GM12878 (cell line): Measurements from ENCODE around the gene HS3ST3A1. TPM values are rescaled to one million over a fixed set of nuclear protein-coding genes. Genes with fewer than 3 reads are reported as not detected.

Experiments
- ATAC-seq: fragments of 200-7000 bp; cut with Tn5 transposase; 3 replicates; pipeline ENCODE4 v1.9.1; 2020; ENCODE audit warnings: mild to moderate bottlenecking, moderate library complexity
- BruUV-seq: library from RNA; stranded (reverse); fragments of 400-500 nt; replicated peaks from 2 replicates; lab custom pipeline; 2021; lab: Mats Ljungman, UMichigan
- CTCF ChIA-PET: fragments of 300-600 bp; sonication (Branson Sonifier 250); formaldehyde crosslinking; extraction: SDS; loops from one replicate; lab custom pipeline; 2021; ENCODE audit warnings: inconsistent platforms; lab: Yijun Ruan, JAX
- POLR2A ChIA-PET: fragments of 350-600 bp; formaldehyde crosslinking; extraction: SDS; loops from one replicate; lab custom pipeline; 2021; ENCODE audit warnings: inconsistent platforms; lab: Charles Lee
- RAD21 ChIA-PET: fragments of 300-600 bp; sonication (Branson Sonifier 250); formaldehyde crosslinking; loops from one replicate; lab custom pipeline; 2023; ENCODE audit warnings: antibody characterized with exemption; ENCODE audit not compliant: unreplicated experiment; lab: Charles Lee
- SMC1A ChIA-PET: fragments of 300-600 bp; sonication (Branson Sonifier 250); formaldehyde crosslinking; loops from one replicate; lab custom pipeline; 2023; ENCODE audit not compliant: unreplicated experiment, uncharacterized antibody; lab: Charles Lee
- DNase-seq: peaks from one replicate; pipeline ENCODE4 v3.0.0-alpha.2; 2011; ENCODE audit warnings: low read depth, low spot score
- FAIRE-seq: peaks from 3 replicates; lab custom pipeline; 2011; peaks lifted over from hg19 to GRCh38; lab: Jason Lieb, UNC
- H2AFZ ChIP-seq: 2 replicates; pipeline ENCODE4 v1.6.0; 2011; ENCODE audit warnings: low read depth, low read length, control low read depth; ENCODE audit not compliant: control insufficient read depth
- H3K27ac ChIP-seq: 2 replicates; pipeline ENCODE4 v1.5.1; 2011; ENCODE audit warnings: control low read depth; ENCODE audit not compliant: control insufficient read depth, insufficient read depth
- H3K27me3 ChIP-seq, 2 experiments: replicated peaks in 1 of 2; 2 replicates each; pipeline versions ENCODE4 v1.6.0 to v1.6.1; 2011; ENCODE audit warnings: low read length in 1 of 2; ENCODE audit not compliant: control insufficient read depth in 2 of 2, insufficient read depth in 2 of 2
- H3K36me3 ChIP-seq, 2 experiments: 2 replicates each; pipeline ENCODE4 v1.5.1; 2011; ENCODE audit warnings: low read length in 1 of 2; ENCODE audit not compliant: control insufficient read depth in 2 of 2, insufficient read depth in 2 of 2
- H3K4me1 ChIP-seq: 2 replicates; pipeline ENCODE4 v1.6.1; 2011; ENCODE audit warnings: mild to moderate bottlenecking, low read length, moderate library complexity, mixed read lengths; ENCODE audit not compliant: control insufficient read depth, insufficient read depth
- H3K4me2 ChIP-seq: 2 replicates; pipeline ENCODE4 v1.6.0; 2011; ENCODE audit warnings: control low read depth; ENCODE audit not compliant: control insufficient read depth, insufficient read depth
- H3K4me3 ChIP-seq: fragments of 200-600 bp; sonication (generic); 2 replicates; pipeline ENCODE4 v1.5.1; 2016
- H3K79me2 ChIP-seq: 2 replicates; pipeline ENCODE4 v1.6.0; 2011; ENCODE audit warnings: low read length; ENCODE audit not compliant: control insufficient read depth, insufficient read depth
- H3K9ac ChIP-seq: 2 replicates; pipeline ENCODE4 v1.8.0; 2011; ENCODE audit warnings: low read length, control low read depth, mixed read lengths; ENCODE audit not compliant: control insufficient read depth, insufficient read depth
- H3K9me3 ChIP-seq: replicated peaks from 3 replicates; pipeline ENCODE4 v1.5.1; 2011; ENCODE audit warnings: mild to moderate bottlenecking, low read length; ENCODE audit not compliant: control insufficient read depth, insufficient read depth
- H4K20me1 ChIP-seq: 2 replicates; pipeline ENCODE4 v1.6.0; 2011; ENCODE audit not compliant: control insufficient read depth, insufficient read depth
- BMI1 ChIP-seq: fragments of 450-650 bp; IDR thresholded peaks from 2 replicates; pipeline ENCODE4 v1.6.1; 2016; ENCODE audit warnings: mild to moderate bottlenecking, moderate library complexity, borderline replicate concordance
- HDAC6 ChIP-seq: fragments of 200-600 bp; sonication (generic); IDR thresholded peaks from one replicate; pipeline ENCODE4 v1.8.0; 2017; ENCODE audit warnings: antibody characterized with exemption; ENCODE audit not compliant: unreplicated experiment
- IKZF2 ChIP-seq, 2 experiments: fragments of 450-650 bp; IDR thresholded peaks; 2 replicates each; pipeline ENCODE4 v1.6.1; 2017; ENCODE audit warnings: mild to moderate bottlenecking in 2 of 2, moderate library complexity in 2 of 2
- USF1 ChIP-seq: IDR thresholded peaks from 2 replicates; pipeline ENCODE4 v1.6.1; 2011; ENCODE audit warnings: borderline replicate concordance, low read depth, mild to moderate bottlenecking, moderate library complexity, mixed read lengths, low read length; ENCODE audit not compliant: insufficient read depth; ENCODE audit errors: extremely low read length
- ZBED1 ChIP-seq: IDR thresholded peaks from 2 replicates; pipeline ENCODE4 v1.6.1; 2016; ENCODE audit warnings: borderline replicate concordance
- ZSCAN29 ChIP-seq: fragments of 450-650 bp; IDR thresholded peaks from 2 replicates; pipeline ENCODE4 v1.6.1; 2017; ENCODE audit warnings: mild to moderate bottlenecking, moderate library complexity
- WGBS: methylation state at CpG from one replicate; pipeline ENCODE4 v1.1.6; 2016; ENCODE audit warnings: low lambda C conversion rate; ENCODE audit not compliant: insufficient replicate concordance, insufficient coverage; ENCODE audit errors: missing lambda C conversion rate; 5-methylcytosine and 5-hydroxymethylcytosine counted together
- in situ Hi-C: fragments of 300-500 bp; cut with MboI; formaldehyde crosslinking; loops from 9 replicates; pipeline ENCODE4 v1.14.3; 2018; ENCODE audit warnings: mixed read lengths
- intact Hi-C: fragments of 100-400 bp; cut with micrococcal nuclease; formaldehyde crosslinking; loops from one replicate; pipeline ENCODE4 v1.14.2; 2022; ENCODE audit not compliant: unreplicated experiment
- polyA plus RNA-seq, 11 experiments: library from polyadenylated mRNA; depleted of rRNA in 4 of 11; unstranded in 6 of 11; stranded (reverse) in 5 of 11; fragments of >200 nt; fragmentation: Nextera tagmentation in 4 of 11; fragmentation: Illumina TruSeq in 1 of 11; extraction: Ambion mirVana in 4 of 11; extraction: Trizol in 1 of 11; gene quantifications; 1 replicate in 1 of 11; 2 replicates in 10 of 11; pipeline versions ENCODE4 v1.2.1 to v1.2.3, GENCODE V29; 2011 to 2016; ENCODE audit warnings: inconsistent platforms in 2 of 11, missing spikeins in 2 of 11, low read depth in 1 of 11
- total RNA-seq, 4 experiments: library from RNA; depleted of rRNA in 3 of 4; stranded (reverse); fragments of >200 nt in 3 of 4; fragmentation: Illumina TruSeq in 1 of 4; extraction: Trizol in 1 of 4; gene quantifications; 2 replicates each; pipeline versions ENCODE4 v1.2.1 to v1.2.3, GENCODE V29; 2013 to 2021
- TF ChIP-seq, protein P1 (sequence below): fragments of 450-650 bp; IDR thresholded peaks from 2 replicates; pipeline ENCODE4 v1.6.1; 2016; ENCODE audit warnings: mild to moderate bottlenecking, moderate library complexity, borderline replicate concordance
- TF ChIP-seq, protein P2 (sequence below): IDR thresholded peaks from 2 replicates; pipeline ENCODE4 v1.6.1; 2012; ENCODE audit warnings: low read depth, low read length, improper control_type of control experiment

Gene HS3ST3A1
- total and polyA plus RNA-seq, 10 of the 15 experiments (the other 5 are each of a cell fraction or from before 2014, with no cell fraction given), result 0.24 to 0.26 TPM; not detected in 8

DNA sequence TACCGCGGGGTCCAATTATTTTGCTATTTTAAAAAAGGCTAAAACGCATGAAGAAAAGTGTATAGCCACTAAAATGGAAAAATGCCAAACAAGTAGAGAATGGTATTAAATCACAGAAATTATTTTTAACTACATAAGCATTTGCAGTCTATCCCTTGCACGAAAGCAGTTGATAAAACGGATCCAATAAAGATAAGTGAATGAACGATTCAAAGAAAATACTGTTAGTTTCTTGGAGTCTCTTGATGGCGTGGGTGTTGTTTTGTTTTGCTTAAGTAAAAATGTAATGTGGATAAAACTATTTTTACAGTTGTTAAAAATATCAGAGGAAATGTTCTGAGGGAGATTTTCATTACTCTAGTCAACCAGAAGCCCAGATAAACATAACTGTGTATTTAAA, 9.3 kb downstream of the HS3ST3A1 start:
- no TSS peak for BruUV-seq
- Histone ChIP-seq H3K4me2 (no peak overlapping the region), H3K4me1 (no peaks in the 10 kb centered on the region), H3K9ac (no peak overlapping the region), H4K20me1 (no peaks in the 10 kb centered on the region), H3K4me3 (no peak overlapping the region), H3K36me3 (no peaks in the 10 kb centered on the region), H3K27me3 (no peaks in the 10 kb centered on the region), H3K79me2 (no peaks in the 10 kb centered on the region), H2AFZ (no peak overlapping the region), H3K9me3 (no peaks in the 10 kb centered on the region), H3K27ac (no peak overlapping the region)
- 28% methylated on average over 7 of the region's 7 CpGs for WGBS
- ChIA-PET POLR2A (interaction anchor here (0.6 kb wide), 1 partner anchor 89 kb away, joined by 3 read pairs; no protein-coding TSS in a partner anchor), RAD21 (interaction anchor here (0.6 kb wide), 1 partner anchor 750 kb away, joined by 3 read pairs; no protein-coding TSS in a partner anchor), CTCF (interaction anchor here (0.6 to 1.4 kb wide), 4 partner anchors 23 to 722 kb away, joined by 3 to 7 read pairs (median 4); no protein-coding TSS in a partner anchor), SMC1A (interaction anchor here (0.7 to 2.3 kb wide), 3 partner anchors 10 to 255 kb away, joined by 3 to 11 read pairs (median 3); no protein-coding TSS in a partner anchor)
- intact Hi-C loops (loop anchor here (10.0 kb wide), 1 partner anchor 1582 kb away; no protein-coding TSS in a partner anchor), in situ Hi-C loops (loop anchor here (5.0 kb wide), 2 partner anchors 720 to 1335 kb away; no protein-coding TSS in a partner anchor)
- DNase-seq (no peak), FAIRE-seq (no peak), ATAC-seq (no peak)
- TF ChIP-seq, protein P1, sequence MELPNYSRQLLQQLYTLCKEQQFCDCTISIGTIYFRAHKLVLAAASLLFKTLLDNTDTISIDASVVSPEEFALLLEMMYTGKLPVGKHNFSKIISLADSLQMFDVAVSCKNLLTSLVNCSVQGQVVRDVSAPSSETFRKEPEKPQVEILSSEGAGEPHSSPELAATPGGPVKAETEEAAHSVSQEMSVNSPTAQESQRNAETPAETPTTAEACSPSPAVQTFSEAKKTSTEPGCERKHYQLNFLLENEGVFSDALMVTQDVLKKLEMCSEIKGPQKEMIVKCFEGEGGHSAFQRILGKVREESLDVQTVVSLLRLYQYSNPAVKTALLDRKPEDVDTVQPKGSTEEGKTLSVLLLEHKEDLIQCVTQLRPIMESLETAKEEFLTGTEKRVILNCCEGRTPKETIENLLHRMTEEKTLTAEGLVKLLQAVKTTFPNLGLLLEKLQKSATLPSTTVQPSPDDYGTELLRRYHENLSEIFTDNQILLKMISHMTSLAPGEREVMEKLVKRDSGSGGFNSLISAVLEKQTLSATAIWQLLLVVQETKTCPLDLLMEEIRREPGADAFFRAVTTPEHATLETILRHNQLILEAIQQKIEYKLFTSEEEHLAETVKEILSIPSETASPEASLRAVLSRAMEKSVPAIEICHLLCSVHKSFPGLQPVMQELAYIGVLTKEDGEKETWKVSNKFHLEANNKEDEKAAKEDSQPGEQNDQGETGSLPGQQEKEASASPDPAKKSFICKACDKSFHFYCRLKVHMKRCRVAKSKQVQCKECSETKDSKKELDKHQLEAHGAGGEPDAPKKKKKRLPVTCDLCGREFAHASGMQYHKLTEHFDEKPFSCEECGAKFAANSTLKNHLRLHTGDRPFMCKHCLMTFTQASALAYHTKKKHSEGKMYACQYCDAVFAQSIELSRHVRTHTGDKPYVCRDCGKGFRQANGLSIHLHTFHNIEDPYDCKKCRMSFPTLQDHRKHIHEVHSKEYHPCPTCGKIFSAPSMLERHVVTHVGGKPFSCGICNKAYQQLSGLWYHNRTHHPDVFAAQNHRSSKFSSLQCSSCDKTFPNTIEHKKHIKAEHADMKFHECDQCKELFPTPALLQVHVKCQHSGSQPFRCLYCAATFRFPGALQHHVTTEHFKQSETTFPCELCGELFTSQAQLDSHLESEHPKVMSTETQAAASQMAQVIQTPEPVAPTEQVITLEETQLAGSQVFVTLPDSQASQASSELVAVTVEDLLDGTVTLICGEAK, result no peak
- TF ChIP-seq USF1 (no peak), BMI1 (no peak), IKZF2 (IDR thresholded peaks at IDR 0.05) (no peak), HDAC6 (no peak), ZSCAN29 (no peak), ZBED1 (no peak)
- TF ChIP-seq, protein P2, sequence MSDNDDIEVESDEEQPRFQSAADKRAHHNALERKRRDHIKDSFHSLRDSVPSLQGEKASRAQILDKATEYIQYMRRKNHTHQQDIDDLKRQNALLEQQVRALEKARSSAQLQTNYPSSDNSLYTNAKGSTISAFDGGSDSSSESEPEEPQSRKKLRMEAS, result no peak
